Activated CD4-positive, alpha-beta T cell treated with anti-CD3 and anti-CD28 coated beads, Interleukin-2, amount 50 U/mL, for 16 hours (primary cell): ENCODE measurements around the gene ANP32E.

Source experiments
- DNase-seq: peaks from one replicate; pipeline ENCODE4 v3.0.0-alpha.2; 2020

ANP32E gene

DNA sequence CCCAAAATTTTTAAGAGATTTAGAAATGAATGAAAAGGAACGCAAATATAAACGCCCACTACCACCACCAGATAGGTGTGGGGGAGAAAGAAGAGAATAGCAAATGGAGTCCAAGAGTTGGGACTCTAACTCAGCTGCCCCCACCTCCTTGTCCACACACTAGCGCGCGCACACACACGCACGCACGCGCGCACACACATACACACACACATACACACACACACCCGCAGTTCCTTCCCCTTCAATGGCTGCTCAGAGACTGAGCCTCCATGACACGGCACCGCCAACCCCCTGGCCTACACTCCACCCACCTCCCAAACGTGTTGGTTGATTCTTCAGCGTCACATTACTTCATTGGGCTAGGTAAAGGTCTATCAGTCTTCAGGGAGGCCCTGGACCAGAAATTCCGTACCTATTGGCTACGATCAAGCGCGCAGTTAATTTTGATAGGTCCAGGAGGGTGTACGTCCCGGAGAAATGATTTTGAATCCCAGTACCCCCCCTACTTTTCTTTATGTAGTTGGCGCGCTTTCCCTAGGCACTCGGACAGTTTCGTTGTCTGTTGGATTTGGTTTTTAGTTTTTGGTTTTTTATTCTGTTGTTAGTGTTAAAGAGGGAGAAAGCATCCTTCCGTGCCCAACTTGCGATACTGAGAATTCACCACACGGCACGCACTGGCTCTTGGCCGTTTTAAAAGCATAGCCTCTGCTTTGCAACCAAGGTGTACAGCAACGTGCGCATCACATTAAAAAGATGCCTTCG is at the start of gene ANP32E:
Gene ANP32E (minus strand): TSS at position 261 of the 762 bp plus-strand sequence. CDS start 326 bp downstream, outside the sequence.
- peak; percentile 99 for DNase-seq

DNA sequence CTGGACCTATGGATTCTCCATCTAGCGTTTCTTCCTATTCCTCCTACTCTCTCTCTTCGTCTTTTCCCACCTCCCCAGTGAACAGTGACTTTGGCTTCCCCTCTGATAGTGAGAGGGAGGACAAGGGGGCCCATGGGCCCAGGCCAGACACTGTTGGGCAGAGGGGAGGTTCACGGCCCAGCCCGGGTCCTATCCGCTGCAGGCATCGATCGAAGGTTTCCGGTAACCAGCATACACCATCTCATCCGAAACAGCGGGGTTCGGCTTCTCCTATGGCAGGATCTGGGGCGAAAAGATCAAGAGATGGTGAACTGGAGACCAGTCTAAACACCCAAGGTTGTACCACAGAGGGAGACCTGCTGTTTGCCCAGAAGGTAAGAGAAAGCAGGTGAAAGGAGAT is 47.3 kb upstream of the ANP32E start:
- no peak for DNase-seq

DNA sequence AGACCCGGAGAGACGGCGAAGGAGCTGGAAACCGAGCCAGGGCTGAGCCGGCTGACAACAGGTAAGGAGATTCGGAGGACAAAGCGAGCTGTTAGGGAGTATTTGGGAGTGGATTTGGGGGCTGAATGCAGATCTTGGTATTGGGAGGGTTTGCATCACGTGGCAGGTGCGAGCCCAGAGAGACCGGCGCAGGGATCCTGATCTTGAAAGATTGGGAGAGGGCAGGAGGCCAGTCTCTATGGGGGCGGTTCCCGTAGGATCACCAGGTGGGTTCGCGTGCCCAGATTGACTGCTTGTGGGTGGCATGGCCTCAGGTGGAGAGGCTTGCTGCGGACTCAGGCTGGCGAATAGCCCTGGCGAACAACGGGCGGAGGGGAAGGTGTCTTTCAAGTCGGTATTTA is 46.6 kb upstream of the ANP32E start:
- DNase-seq: no peak

DNA sequence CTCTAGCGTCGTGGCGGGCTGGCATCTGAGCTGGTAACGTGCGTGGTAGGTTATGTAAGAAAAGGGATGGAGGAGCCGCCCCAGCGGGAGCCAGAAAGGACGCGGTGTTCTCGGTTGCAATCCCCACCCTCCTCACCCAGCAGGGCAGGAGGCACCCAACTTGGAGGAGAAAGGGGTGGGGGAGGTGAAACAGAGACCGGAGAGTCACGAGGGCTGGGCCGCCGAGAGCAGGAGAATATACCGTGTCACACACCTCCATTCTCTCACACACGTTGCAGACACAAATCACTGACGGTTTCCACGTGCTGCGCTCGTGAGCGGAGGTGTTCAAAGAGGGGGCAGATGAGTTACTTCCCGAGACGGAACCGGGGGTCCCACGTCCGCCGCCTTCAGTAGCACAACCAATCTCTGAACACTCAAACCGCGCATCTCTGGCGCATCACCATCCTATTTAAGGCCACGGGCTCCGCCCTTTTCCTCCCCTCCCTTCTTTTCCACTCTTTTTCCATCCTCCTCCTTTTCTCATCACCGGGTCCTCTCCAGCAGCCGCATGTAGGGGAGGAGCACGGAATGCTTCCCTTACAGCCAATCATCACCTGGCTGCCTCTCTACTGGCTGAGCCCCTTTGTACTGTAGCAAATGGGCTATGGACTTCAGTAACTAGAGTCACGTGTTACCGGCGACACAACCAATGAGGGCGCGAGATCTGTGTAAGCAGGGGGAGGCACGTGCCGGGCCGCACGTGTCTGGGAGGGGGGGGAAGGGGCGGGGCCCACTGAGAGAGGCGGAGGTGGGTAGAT is 46.0 kb upstream of the ANP32E start, which contains the start of gene CIART:
Gene CIART (plus strand): TSS at position 797 of the 800 bp plus-strand sequence. CDS start 714 bp downstream, outside the sequence.
- peak; percentile 81 for DNase-seq

DNA sequence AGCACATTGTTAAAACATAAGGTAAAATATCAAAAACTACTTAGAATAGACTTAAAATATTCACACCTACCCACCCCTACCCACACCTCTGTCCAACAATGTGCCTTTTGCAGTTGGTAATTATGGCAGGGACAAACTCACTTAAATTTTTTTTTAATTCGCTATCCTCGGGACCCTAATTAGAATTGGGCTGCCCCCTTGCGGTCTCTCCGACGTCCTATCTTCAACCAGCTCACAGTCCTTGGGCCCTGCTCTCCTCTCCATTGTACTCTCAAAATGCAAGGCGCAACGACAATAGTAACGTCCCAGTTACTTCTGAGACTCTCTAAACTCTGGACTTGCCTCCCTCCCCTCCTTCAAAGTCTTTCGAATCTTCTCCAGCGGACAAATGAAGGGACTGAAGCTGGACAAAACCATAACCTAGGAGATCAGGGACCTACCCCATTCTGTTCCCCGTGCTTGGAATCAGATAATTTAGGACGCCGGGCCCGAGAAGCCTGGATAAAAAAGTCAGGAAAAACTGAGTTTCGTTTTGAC is 45.4 kb upstream of the ANP32E start:
- DNase-seq: peak; percentile 58

DNA sequence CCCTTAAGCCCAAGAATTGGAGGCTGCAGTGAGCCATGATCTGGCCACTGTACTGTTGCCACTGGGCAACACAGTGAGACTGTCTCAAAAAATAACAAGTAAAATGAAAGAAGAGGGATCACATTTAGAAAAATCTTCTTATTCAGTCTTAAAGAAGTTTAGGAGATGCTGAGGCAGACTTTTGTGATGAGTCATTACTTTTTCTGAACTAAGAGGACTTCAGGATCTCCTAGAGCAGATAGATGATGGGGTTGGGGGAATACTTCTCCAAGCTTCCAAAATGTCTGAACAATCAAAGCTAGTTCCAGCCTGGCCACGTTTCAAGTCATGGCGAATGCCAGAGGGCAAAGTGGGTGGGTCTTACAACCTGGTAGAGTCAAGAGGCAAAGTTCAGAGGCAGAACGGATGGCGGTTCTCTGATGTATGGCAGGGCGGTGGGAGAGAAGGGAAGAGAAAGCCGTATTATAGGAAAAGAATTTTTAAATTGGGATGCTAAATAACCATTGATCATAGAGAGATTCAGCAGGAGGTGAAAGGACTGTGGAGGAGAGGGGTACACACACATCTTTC is 44.3 kb upstream of the ANP32E start:
- DNase-seq: no peak

DNA sequence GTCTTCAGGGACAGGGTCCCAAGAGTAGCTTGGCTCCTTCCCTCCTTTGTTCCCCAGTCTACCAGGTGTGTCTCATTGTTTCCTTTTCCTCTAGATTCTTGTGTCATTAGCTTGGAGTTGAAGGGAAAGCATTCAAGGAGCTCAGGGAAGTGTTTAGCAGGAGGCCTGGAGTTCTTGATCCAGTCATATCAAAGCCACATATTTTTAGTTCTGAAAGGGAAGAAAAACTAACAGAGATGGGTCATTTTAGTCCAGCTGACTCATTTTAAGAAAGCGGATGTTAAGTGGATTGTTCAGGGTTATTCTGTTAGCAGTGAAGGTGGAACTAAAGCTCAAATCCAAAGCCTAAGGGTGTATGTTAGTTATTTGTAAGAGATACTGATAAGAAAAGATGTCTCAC is 37.4 kb upstream of the ANP32E start:
- no peak for DNase-seq

DNA sequence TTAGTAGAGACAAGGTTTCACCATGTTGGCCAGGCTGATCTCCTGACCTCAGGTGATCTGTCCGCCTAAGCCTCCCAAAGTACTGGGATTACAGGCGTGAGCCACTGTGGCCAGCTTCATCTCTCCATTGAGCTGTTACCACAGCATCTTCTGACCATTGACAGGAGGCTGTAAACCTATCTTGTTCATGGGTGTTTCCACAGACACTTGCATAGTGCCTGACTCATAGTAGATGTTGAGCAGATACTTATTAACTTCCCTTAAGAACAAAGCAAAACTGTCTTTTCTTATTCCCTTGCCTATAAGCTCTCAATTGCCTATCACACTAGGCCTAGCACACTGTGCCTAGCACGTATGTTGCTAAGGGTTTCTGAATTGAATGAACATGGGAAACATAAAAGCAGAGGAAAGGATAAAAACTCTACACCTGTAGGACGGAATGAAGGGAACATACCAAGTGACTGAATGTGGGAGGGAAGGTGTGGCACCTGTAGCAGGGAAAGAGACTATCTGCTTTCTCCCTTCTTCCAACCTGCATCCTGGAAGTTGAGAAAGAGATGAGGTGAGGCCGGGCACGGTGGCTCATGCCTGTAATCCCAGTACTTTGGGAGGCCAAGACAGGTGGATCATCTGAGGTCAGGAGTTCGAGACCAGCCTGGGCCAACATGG is 35.5 kb upstream of the ANP32E start:
- no peak for DNase-seq

DNA sequence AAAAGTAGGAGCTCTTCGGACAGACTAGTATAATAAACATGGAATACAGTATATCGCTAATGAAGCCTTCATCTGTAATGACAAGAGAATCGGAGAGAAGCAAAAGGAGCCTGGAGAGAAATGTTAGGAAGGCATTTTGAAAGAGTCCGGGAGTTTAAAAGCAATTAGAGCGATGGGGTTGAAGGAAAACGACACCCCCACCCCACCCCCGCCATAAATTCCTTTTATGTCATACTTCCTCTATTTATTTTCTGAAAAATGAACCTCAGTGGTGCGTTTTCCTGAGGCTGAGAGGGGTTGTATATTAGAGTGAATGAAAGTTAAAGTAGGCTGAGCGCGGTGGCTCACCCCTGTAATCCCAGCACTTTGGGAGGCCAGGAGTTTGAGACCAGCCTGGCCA is 33.5 kb upstream of the ANP32E start:
- no peak for DNase-seq

DNA sequence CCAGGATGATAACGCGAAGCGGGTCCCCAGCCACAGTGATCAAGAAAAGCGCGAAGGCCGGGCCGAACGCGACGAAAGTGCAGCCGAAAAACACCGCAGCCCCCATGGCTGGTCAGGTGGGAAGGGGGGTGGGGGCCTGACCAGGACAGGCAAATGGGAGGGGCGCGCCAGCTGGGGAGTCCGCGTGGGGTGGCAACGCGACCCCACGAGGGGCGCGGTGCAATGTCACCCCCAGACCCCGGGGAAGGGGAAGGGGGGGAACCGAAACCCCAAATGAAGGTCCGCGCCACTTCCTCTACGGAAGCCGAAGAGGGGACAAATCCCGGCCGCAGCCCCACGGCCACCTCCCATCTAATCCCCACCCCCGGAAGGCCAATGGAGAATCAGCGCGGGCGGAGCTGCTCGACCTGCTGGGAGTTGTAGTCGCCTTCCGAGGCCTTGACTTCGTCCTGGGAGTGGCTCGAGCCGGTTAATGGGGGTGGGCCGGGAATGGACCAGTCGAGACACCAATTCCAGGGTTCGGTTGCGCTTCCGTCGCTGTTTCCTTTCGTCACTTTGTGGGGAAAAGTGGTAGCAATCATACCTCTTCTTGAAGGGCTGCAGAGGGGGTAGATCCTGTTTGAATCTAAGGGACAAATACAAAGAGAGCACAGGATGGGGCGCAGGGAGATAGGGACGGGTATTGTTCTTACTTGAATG is 32.9 kb upstream of the ANP32E start, which contains the start of gene APH1A:
Gene APH1A (minus strand): TSS at position 312 of the 699 bp plus-strand sequence. CDS start 206 bp downstream, at position 106.
- DNase-seq: peak; percentile 98

DNA sequence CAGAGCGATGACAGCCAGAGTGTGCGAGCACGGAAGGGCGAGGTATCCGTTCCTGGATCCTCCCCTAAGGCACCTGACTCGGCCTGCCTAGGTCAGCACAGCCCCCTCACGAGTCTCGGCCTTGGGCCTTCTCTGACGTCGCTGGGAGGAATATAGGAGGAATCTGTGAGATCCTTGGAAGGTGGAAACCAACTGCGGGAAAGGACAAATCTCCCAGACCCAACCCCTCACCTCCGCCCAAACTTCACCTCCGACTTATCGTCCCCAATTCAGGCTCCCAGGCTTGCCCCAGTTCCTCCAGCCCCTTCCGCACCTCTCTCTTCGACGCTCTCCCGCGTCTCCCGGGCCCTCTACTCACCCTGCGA is 32.4 kb upstream of the ANP32E start:
- DNase-seq: peak; percentile 24

DNA sequence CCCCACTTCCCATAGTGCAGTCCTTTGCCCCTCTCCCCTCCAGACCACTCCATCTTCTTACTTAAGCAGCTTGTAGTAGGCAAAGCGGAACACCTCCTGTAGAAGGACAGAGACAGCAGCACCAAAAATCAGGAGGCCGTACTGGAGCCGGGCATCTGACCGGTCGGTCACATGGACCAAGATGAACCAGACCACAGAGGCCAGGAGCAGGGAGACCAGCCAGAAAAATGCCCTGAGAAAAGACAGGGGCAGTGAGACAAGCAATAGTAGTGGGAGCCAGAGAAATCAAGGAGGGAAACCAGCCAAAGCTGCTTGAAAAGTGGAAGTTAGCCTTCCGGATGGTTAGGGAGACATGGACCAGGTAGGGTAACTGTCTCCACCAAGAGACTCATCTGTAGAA is 32.0 kb upstream of the ANP32E start:
- DNase-seq: no peak

DNA sequence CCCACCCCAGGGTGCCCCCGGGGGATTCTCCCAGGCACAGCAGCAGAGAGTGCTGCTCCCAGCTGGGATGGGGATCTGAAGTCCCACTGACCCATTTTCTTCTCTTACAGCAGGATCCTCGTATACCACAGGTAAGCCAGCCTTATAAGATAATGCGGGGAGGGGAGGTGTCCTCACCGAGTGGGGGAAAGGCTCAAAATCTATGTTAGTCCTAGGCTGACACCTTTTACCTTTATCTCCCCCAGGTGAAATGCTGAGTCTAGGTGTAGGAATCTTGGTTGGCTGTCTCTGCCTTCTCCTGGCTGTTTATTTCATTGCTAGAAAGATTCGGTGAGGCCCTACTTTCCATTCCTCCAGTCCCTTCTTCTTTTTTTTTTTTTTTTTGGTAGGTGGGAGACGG is 27.6 kb upstream of the ANP32E start:
- no peak for DNase-seq

DNA sequence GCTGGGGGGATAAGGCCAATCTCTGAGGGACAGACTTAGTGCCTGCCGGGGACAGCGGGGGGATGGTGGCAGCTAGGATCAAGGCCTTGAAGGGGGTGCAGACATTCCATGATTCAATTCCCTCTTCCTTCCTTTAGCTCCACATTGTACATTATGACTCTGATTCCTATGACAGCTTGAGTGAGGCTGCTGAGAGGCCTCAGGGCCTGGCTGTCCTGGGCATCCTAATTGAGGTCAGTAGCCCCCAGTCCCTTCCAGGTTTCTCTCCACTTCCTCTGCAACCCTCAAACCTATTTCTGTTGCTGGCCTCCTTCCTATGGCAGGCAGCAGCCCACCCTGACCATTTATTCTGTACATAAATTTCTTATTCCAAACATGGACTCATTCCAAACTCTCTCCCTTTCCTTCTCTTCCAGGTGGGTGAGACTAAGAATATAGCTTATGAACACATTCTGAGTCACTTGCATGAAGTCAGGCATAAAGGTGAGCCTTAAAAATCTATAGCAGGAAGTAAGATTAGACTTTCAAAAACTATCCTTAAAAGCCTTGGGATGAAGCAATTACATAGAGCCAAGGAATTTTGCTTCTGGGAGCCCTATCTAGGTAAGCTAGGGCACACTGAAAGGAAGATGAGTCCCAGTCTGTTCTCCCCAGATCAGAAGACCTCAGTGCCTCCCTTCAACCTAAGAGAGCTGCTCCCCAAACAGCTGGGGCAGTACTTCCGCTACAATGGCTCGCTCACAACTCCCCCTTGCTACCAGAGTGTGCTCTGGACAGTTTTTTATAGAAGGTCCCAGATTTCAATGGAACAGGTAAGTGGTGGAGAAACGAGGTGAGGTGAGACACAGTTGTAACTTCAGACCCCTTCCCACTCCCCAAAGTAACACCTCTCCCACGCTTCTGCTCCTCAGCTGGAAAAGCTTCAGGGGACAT is 26.7 kb upstream of the ANP32E start:
- DNase-seq: no peak

DNA sequence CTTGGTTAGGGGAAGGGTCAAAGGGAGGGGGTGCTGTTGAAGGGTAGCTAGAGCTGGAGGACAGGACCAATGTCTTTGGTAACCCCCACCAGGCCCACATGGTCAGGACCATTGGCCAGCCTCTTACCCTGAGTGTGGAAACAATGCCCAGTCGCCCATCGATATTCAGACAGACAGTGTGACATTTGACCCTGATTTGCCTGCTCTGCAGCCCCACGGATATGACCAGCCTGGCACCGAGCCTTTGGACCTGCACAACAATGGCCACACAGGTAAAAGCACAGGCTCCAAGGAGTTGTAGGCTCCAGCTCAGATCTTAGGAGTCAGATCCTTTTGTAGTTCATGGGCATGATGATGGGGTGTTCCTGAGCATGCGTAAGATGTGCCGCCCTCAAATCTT is 25.5 kb upstream of the ANP32E start:
- DNase-seq: no peak

DNA sequence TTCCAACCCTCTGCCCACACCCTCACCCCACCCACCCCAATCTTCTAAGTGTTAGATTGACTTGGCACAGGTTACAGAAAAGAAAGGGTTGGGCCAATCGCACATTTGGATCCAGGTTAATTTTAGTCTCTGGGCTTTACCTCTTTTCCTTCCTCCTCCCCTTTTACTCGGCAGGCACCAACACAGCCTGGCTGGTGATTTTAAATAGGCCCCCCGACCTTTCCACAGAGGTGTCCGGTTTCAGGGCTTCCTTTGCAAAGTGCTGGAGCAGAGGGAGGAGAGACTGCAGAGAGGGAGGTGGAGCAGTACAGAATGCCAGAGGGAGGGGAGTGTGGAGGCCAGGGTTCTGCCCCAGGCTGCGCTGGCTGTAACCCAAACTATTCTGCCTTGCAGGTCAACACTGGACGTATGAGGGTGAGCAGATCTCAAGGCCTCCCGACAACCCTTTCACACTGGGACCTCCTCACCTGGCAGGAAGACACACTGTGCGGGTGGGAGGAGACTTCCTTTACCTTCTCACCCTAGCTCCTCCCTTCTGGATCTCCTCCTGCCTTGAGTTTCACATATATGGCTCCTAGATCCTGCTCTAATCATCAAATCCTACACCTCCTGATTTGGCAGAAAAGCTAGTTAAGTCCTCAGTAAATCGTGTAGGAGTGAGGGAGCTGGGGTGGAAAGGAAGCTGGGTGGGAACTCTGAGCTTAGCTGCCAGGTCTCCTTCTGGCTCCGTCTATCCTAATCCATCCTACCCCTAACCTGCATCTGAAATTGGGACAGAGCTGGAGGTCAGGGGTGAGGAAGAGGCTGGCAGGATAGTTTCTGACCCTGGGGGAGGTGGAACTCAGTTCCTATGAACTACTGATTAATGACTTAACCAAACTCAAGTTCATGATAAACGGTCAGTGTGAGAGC is 24.1 kb upstream of the ANP32E start:
- DNase-seq: no peak

DNA sequence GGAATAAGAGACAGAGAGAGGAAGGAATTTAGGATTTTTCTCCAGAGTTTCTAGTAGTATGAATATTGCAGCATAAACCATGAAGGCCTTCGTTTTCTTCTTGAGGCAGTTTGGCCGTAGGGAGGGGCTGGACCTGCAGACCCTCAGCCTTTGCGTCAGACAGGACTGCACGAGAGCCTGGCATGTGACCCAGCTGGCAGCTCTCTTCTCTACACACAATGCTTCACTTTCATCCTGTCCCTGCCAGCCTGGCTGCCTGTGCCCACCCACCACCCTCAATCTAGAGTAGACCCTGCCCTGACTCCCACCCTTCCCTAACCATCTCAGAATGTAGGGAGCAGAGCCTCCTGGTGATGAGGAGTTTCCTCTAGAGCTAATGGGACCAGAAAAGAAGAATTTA is 23.3 kb upstream of the ANP32E start:
- DNase-seq: no peak

DNA sequence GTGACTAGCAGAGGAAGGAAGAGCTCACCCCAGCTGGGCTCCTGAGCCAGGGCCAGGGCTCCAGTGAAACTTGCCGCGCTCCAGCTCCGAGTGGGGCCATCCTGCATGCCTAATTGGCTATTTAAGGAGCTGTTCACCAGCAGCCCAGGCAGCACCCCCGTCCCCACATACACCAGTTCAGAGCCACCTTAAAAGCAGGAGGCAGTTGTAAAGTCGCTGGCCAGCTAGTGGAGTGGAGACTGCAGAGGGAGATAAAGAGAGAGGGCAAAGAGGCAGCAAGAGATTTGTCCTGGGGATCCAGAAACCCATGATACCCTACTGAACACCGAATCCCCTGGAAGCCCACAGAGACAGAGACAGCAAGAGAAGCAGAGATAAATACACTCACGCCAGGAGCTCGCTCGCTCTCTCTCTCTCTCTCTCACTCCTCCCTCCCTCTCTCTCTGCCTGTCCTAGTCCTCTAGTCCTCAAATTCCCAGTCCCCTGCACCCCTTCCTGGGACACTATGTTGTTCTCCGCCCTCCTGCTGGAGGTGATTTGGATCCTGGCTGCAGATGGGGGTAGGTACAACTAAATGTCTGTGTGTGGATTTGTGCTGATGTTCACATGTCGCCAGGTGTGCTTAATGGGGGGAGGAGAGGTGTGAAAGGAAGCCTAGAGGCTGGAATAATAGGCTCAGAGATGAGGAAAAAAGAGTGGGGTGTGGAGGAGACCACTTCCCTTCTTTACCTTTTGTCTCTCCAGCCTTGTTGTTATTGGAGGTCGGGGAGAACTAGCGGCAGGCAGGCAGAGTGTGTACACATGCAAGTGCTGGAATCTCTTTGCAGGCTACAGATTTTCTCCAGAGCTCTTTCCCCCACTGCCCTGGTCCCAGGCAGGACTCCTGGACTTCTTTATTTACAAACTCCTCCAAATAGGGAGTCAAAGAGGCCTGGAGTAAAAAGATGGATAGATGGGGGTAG is 22.0 kb upstream of the ANP32E start, which contains the start of gene CA14:
Gene CA14 (plus strand): TSS at position 151 of the 962 bp plus-strand sequence. CDS start 355 bp downstream, at position 506.
- no peak for DNase-seq
